ENCODE results near the gene ZW10.

- no peak for TF ChIP-seq CTCF (IDR thresholded peaks at IDR 0.05; ENCODE audit: low read depth, low read length)
- no peak for TF ChIP-seq EZH2phosphoT487 (IDR thresholded peaks at IDR 0.05; ENCODE audit: low read depth)
Measured at GRCh38 chr11:113814181-113814580, 40.7 kb upstream of the ZW10 start.
